Measurements from ENCODE around the gene CRIP2. TPM values are rescaled to one million over a fixed set of nuclear protein-coding genes. Genes with fewer than 3 reads are reported as not detected.

The CRIP2 gene
- total and polyA plus RNA-seq, 12 donors = 5.9 to 193 (median 56.4) TPM

DNA sequence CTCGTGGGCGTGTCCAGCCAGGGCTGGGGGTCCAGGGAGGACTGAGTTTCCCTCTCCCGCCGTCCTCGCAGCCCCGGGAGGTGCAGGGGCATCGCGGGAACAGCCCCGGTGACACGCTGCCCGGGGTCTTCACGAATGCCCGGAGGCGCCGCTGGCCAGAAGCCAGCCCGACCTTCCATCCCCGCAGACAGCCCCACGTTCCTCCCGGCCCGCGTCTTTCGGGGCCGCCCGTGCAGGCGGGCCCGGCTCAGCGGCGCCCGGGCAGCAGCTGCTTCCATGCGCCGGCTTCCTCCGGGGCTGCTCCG, 15.6 kb downstream of the CRIP2 start:
- Histone ChIP-seq H3K36me3 (replicated peaks in 1 of 2) (no peaks in the 10 kb centered on the region), H3K27ac (peak overlapping the region in 4 of 5 donors; percentile 82 to 91 (median 86)), H3K27me3 (peaks cover 11% of the 10 kb centered on the region), H3K4me1 (replicated peaks in 1 of 2) (peaks cover 7 to 30% of the 10 kb centered on the region in 2 donors), H3K4me3 (peak overlapping the region in 3 of 4 donors; percentile 17 to 77 (median 32)), H3K9me3 (replicated peaks in 1 of 3) (no peaks in the 10 kb centered on the region)
- intact Hi-C loops (cut with DNase I) = no loop called here
- no peak for TF ChIP-seq POLR2A (IDR thresholded peaks at IDR 0.05)
- TF ChIP-seq, protein P1, sequence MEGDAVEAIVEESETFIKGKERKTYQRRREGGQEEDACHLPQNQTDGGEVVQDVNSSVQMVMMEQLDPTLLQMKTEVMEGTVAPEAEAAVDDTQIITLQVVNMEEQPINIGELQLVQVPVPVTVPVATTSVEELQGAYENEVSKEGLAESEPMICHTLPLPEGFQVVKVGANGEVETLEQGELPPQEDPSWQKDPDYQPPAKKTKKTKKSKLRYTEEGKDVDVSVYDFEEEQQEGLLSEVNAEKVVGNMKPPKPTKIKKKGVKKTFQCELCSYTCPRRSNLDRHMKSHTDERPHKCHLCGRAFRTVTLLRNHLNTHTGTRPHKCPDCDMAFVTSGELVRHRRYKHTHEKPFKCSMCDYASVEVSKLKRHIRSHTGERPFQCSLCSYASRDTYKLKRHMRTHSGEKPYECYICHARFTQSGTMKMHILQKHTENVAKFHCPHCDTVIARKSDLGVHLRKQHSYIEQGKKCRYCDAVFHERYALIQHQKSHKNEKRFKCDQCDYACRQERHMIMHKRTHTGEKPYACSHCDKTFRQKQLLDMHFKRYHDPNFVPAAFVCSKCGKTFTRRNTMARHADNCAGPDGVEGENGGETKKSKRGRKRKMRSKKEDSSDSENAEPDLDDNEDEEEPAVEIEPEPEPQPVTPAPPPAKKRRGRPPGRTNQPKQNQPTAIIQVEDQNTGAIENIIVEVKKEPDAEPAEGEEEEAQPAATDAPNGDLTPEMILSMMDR (IDR thresholded peaks at IDR 0.05) = no peak
- 0% methylated on average over 17 to 29 of the region's 33 CpGs; no CpG with 5 or more reads in 1 of the 4 donors for WGBS, 4 donors
- DNase-seq = peak in 4 of 7 donors; percentile 43 to 75 (median 60)

GRCh38 chr14:105490572-105491365, 16.1 kb downstream of the CRIP2 start, which contains the start of gene TEDC1:
TEDC1 (plus strand) TSS chr14:105491246; CDS start chr14:105491376, 130 bp downstream.
- Histone ChIP-seq H3K27me3 (peaks cover 11% of the 10 kb centered on the region), H3K4me1 (replicated peaks in 1 of 2) (peaks cover 7 to 29% of the 10 kb centered on the region in 2 donors), H3K9me3 (replicated peaks in 1 of 3) (no peaks in the 10 kb centered on the region), H3K36me3 (replicated peaks in 1 of 2) (no peaks in the 10 kb centered on the region), H3K4me3 (peak within 1 kb of the TSS in 3 of 4 donors; percentile 29 to 77 (median 32)), H3K27ac (peak within 1 kb of the TSS in 4 of 5 donors; percentile 82 to 91 (median 86))
- 0 to 1% (median 0%) methylated on average over 3 to 94 of the region's 94 CpGs for WGBS, 4 donors
- DNase-seq = peak; percentile 99 to 100 (median 100)
- intact Hi-C loops (cut with DNase I) = no loop called here
- TF ChIP-seq, protein P1 (IDR thresholded peaks at IDR 0.05) = peak; percentile 10 to 97 (median 67)
- peak; percentile 40 to 68 for TF ChIP-seq POLR2A (IDR thresholded peaks at IDR 0.05)

- 0 to 8% (median 1%) methylated on average over 3 to 53 of the region's 53 CpGs for WGBS, 4 donors
- intact Hi-C loops (cut with DNase I) = no loop called here
- DNase-seq = peak; percentile 49 to 82 (median 68)
Observed at GRCh38 chr14:105491366-105491973, 16.8 kb downstream of the CRIP2 start.

More at GRCh38 chr14:105491366-105491973, 16.8 kb downstream of the CRIP2 start:
- TF ChIP-seq, protein P1 (IDR thresholded peaks at IDR 0.05) = no peak
- TF ChIP-seq POLR2A (IDR thresholded peaks at IDR 0.05) = peak; percentile 24 to 29
- Histone ChIP-seq H3K4me3 (peak overlapping the region in 2 of 4 donors; percentile 29 to 46), H3K27ac (peak overlapping the region in 4 of 5 donors; percentile 63 to 77 (median 70)), H3K9me3 (replicated peaks in 1 of 3) (no peaks in the 10 kb centered on the region), H3K4me1 (replicated peaks in 1 of 2) (peaks cover 7 to 25% of the 10 kb centered on the region in 2 donors), H3K36me3 (replicated peaks in 1 of 2) (no peaks in the 10 kb centered on the region), H3K27me3 (peaks cover 11% of the 10 kb centered on the region)
